ENCODE measurements around the gene EPHB2. TPM values are rescaled to one million over a fixed set of nuclear protein-coding genes. Genes with fewer than 3 reads are reported as not detected.

EPHB2 gene
- total and polyA plus RNA-seq, 8 donors = 0.13 to 88.1 (median 2.6) TPM; not detected in 1

DNA sequence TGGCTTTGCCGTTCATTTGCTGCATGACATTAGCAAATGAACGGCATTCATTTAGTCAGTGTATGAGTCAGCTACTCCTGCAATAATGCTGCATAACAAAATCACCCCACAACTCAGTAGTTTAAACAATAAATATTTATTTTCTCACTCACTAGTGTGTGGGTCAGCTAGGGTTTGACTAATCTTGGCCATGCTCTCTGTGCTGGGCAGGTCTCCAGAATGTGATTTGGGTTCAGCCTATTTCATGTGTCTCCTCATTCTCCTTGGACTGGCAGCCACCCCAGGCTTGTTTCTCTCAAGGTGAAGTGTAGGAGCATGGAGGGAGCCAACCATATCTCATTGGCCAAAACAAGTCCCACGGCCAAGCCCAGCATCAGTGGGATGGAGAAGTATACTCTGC, 157.7 kb downstream of the EPHB2 start:
- H3K9me3 ChIP-seq = peaks cover 0 to 7% (median 5%) of the 10 kb centered on the region in 4 donors
- TF ChIP-seq, protein P1, sequence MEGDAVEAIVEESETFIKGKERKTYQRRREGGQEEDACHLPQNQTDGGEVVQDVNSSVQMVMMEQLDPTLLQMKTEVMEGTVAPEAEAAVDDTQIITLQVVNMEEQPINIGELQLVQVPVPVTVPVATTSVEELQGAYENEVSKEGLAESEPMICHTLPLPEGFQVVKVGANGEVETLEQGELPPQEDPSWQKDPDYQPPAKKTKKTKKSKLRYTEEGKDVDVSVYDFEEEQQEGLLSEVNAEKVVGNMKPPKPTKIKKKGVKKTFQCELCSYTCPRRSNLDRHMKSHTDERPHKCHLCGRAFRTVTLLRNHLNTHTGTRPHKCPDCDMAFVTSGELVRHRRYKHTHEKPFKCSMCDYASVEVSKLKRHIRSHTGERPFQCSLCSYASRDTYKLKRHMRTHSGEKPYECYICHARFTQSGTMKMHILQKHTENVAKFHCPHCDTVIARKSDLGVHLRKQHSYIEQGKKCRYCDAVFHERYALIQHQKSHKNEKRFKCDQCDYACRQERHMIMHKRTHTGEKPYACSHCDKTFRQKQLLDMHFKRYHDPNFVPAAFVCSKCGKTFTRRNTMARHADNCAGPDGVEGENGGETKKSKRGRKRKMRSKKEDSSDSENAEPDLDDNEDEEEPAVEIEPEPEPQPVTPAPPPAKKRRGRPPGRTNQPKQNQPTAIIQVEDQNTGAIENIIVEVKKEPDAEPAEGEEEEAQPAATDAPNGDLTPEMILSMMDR (IDR thresholded peaks at IDR 0.05) = no peak
- no peak for TF ChIP-seq EP300 (IDR thresholded peaks at IDR 0.05)
- TF ChIP-seq POLR2A (IDR thresholded peaks at IDR 0.05) = no peak
- TF ChIP-seq POLR2AphosphoS5 (IDR thresholded peaks at IDR 0.05) = no peak
- H3K27ac ChIP-seq = no peak overlapping the region
- H3K4me3 ChIP-seq = no peak overlapping the region
- H3K27me3 ChIP-seq = no peaks in the 10 kb centered on the region
- H3K4me1 ChIP-seq = peaks cover 0 to 11% (median 4%) of the 10 kb centered on the region in 4 donors
- no peaks in the 10 kb centered on the region for H3K36me3 ChIP-seq
- no peak for DNase-seq
- intact Hi-C loops (cut with DNase I; ENCODE audit: low total_unique reads) = no loop called here
- 85 to 93% (median 89%) methylated on average over 3 of the region's 3 CpGs for WGBS, 5 donors

DNA sequence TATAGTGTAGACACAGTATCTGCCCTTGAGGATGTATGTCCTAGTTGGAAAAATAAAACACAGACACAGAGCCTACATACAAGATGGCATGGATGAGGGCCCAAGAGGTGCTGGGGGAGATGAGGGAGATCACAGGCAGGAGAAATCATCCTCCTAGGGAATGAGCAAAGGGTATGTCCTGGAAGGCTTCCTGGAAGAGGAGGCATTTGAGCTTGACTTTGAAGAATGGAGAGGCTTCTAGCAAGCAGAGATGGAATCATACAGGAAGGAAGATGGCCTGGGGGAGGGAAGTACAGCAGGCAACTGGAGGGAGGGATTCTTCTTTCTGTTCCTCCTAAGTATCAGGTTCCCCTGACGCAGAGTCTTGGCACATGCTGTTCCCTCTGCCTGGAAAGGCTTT, 158.7 kb downstream of the EPHB2 start:
- intact Hi-C loops (cut with DNase I; ENCODE audit: low total_unique reads) = no loop called here
- H3K27me3 ChIP-seq = no peaks in the 10 kb centered on the region
- no peak for DNase-seq
- TF ChIP-seq EP300 (IDR thresholded peaks at IDR 0.05) (no peak), POLR2AphosphoS5 (IDR thresholded peaks at IDR 0.05) (no peak), POLR2A (IDR thresholded peaks at IDR 0.05) (no peak)
- TF ChIP-seq, protein P1 (IDR thresholded peaks at IDR 0.05) = no peak
- H3K27ac ChIP-seq = no peak overlapping the region
- H3K4me3 ChIP-seq = no peak overlapping the region
- 79 to 94% (median 93%) methylated on average over 1 of the region's 1 CpG for WGBS, 5 donors
- peaks cover 0 to 7% (median 5%) of the 10 kb centered on the region in 4 donors for H3K9me3 ChIP-seq
- peaks cover 0 to 11% (median 4%) of the 10 kb centered on the region in 4 donors for H3K4me1 ChIP-seq
- no peaks in the 10 kb centered on the region for H3K36me3 ChIP-seq

DNA sequence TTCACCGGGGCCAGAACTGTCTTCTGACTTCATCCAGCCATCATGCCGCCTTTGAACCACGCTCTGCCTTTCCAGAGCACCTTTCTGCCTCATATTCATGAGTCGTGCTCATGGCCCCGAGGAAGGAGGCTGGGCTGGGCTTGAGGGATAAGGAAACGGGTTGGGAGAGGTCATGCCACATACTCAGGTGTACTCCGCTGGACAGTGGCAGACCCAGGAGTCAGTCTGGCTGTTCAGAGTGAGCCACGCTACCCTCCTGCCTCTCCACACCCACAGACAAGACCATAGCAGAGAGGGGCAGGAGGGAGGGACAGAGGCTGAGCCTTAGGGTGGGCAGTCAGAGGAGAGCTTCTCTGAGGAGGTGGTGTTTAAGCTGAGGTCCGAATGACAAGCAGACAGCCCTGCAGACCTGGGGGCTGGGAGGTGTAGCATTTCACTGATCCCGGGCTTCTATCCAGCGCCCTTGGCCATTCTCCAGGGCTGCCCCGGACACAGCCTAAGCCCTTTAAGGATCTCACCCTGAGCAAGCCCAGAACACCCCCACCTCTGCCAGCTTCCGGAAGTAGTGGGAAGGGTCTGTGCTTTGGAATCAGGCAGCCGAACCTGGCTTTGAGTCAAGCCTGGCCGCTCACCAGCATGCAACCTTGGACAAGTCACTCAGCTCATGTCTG, 159.7 kb downstream of the EPHB2 start:
- H3K27ac ChIP-seq = no peak overlapping the region
- intact Hi-C loops (cut with DNase I; ENCODE audit: low total_unique reads) = no loop called here
- no peaks in the 10 kb centered on the region for H3K36me3 ChIP-seq
- no peaks in the 10 kb centered on the region for H3K27me3 ChIP-seq
- H3K4me1 ChIP-seq = peaks cover 0 to 11% (median 4%) of the 10 kb centered on the region in 4 donors
- peak; percentile 34 to 44 for DNase-seq
- no peak overlapping the region for H3K4me3 ChIP-seq
- TF ChIP-seq POLR2AphosphoS5 (IDR thresholded peaks at IDR 0.05) (no peak), POLR2A (IDR thresholded peaks at IDR 0.05) (no peak), EP300 (IDR thresholded peaks at IDR 0.05) (no peak)
- TF ChIP-seq, protein P1 (IDR thresholded peaks at IDR 0.05) = no peak
- WGBS, 5 donors = 35 to 61% (median 45%) methylated on average over 15 of the region's 15 CpGs
- peaks cover 0 to 7% (median 5%) of the 10 kb centered on the region in 4 donors for H3K9me3 ChIP-seq

DNA sequence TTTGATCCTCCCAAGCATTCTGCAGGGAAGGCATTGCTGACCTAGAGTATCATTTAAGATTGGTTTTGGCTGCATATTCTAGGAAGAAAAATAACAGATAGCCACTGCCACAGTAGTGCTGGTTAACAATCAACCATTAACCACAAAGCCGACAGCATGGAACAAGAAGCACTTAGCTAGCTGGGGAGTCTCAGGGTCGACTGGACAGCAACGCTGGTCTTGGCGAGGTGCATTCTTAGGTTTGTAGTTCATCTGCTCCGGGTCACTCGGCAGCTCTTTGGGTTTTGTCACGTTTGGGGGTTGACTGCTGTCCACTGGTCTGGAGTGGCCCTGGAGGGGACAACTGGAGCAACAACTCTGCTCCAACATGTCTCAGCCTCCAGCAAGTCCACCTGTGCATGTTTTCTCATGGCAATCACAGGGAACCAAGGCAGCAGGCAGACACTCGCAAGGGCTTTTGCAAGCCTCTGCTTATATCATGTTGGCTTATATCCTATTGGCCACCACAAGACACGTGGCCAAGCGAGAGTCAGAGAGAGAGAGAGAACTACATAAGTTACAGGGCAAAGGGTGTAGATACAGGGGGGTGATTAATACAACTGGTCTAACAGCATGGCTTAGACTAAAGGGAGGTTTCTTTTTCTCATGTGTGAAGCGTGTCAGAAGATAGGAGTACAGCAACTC, 162.5 kb downstream of the EPHB2 start:
- 75 to 82% (median 78%) methylated on average over 9 to 11 of the region's 11 CpGs for WGBS, 5 donors
- H3K27ac ChIP-seq = no peak overlapping the region
- H3K36me3 ChIP-seq = no peaks in the 10 kb centered on the region
- no peak for TF ChIP-seq POLR2AphosphoS5 (IDR thresholded peaks at IDR 0.05)
- TF ChIP-seq POLR2A (IDR thresholded peaks at IDR 0.05) = no peak
- TF ChIP-seq EP300 (IDR thresholded peaks at IDR 0.05) = no peak
- TF ChIP-seq, protein P1 (IDR thresholded peaks at IDR 0.05) = no peak
- peaks cover 0 to 4% (median 2%) of the 10 kb centered on the region in 4 donors for H3K9me3 ChIP-seq
- no peak overlapping the region for H3K4me3 ChIP-seq
- H3K4me1 ChIP-seq = peaks cover 0 to 11% (median 4%) of the 10 kb centered on the region in 4 donors
- DNase-seq = no peak
- intact Hi-C loops (cut with DNase I; ENCODE audit: low total_unique reads) = no loop called here
- H3K27me3 ChIP-seq = peaks cover 0 to 12% (median 0%) of the 10 kb centered on the region in 3 donors
